ENCODE results near the gene TMEM132D.

The TMEM132D gene

GRCh38 chr12:129659961-129660622, 243.7 kb downstream of the TMEM132D start:
- no peak for DNase-seq (ENCODE audit: low read depth)

GRCh38 chr12:129657179-129657578, 246.6 kb downstream of the TMEM132D start:
- no peak for DNase-seq (ENCODE audit: low read depth)

GRCh38 chr12:129651951-129652350, 251.9 kb downstream of the TMEM132D start:
- DNase-seq (ENCODE audit: low read depth), result no peak

GRCh38 chr12:129641926-129642325, 261.9 kb downstream of the TMEM132D start:
- no peak for DNase-seq (ENCODE audit: low read depth)

GRCh38 chr12:129635021-129635685, 268.7 kb downstream of the TMEM132D start:
- DNase-seq (ENCODE audit: low read depth), result no peak

- DNase-seq (ENCODE audit: low read depth), result no peak
These were observed 272.5 kb downstream of the TMEM132D start for GRCh38 chr12:129631316-129631715.

GRCh38 chr12:129629901-129630300, 273.9 kb downstream of the TMEM132D start:
- no peak for DNase-seq (ENCODE audit: low read depth)

GRCh38 chr12:129622566-129622965, 281.3 kb downstream of the TMEM132D start:
- DNase-seq (ENCODE audit: low read depth), result no peak

GRCh38 chr12:129619271-129619670, 284.6 kb downstream of the TMEM132D start:
- DNase-seq (ENCODE audit: low read depth), result no peak

GRCh38 chr12:129617849-129618248, 286.0 kb downstream of the TMEM132D start:
- no peak for DNase-seq (ENCODE audit: low read depth)

- DNase-seq (ENCODE audit: low read depth), result no peak
These were observed 288.8 kb downstream of the TMEM132D start for GRCh38 chr12:129615001-129615400.

- DNase-seq (ENCODE audit: low read depth), result no peak
These were observed 289.5 kb downstream of the TMEM132D start for GRCh38 chr12:129614221-129614885.

GRCh38 chr12:129613314-129613713, 290.5 kb downstream of the TMEM132D start:
- DNase-seq (ENCODE audit: low read depth), result no peak

GRCh38 chr12:129610601-129611120, 293.2 kb downstream of the TMEM132D start:
- DNase-seq (ENCODE audit: low read depth), result no peak

GRCh38 chr12:129607756-129608155, 296.1 kb downstream of the TMEM132D start:
- DNase-seq (ENCODE audit: low read depth), result no peak

- DNase-seq (ENCODE audit: low read depth), result no peak
These were observed 296.5 kb downstream of the TMEM132D start for GRCh38 chr12:129607301-129607700.

- no peak for DNase-seq (ENCODE audit: low read depth)
These were observed 297.6 kb downstream of the TMEM132D start for GRCh38 chr12:129606239-129606638.

GRCh38 chr12:129605666-129606065, 298.2 kb downstream of the TMEM132D start:
- DNase-seq (ENCODE audit: low read depth), result no peak

- DNase-seq (ENCODE audit: low read depth), result no peak
These were observed 299.3 kb downstream of the TMEM132D start for GRCh38 chr12:129604506-129604905.

GRCh38 chr12:129599406-129599805, 304.4 kb downstream of the TMEM132D start:
- no peak for DNase-seq (ENCODE audit: low read depth)

- DNase-seq (ENCODE audit: low read depth), result no peak
These were observed 309.7 kb downstream of the TMEM132D start for GRCh38 chr12:129594098-129594497.

GRCh38 chr12:129592449-129592848, 311.4 kb downstream of the TMEM132D start:
- DNase-seq (ENCODE audit: low read depth), result no peak

- no peak for DNase-seq (ENCODE audit: low read depth)
These were observed 314.3 kb downstream of the TMEM132D start for GRCh38 chr12:129589503-129589902.

Data from fibroblast of gingiva (primary cell).